K562 (cell line): ENCODE measurements around the gene GPSM3. TPM values are rescaled to one million over a fixed set of nuclear protein-coding genes. Genes with fewer than 3 reads are reported as not detected.

ENCODE experiments used
- CHD1 ChIP-seq: fragments of 200-600 bp; sonication (generic); IDR thresholded peaks from one replicate; pipeline ENCODE4 v1.6.1; 2012; ENCODE audit warnings: mild to moderate bottlenecking, moderate library complexity, low read length, inconsistent platforms
- EGR1 ChIP-seq: fragments of 450-650 bp; conservative IDR thresholded peaks from 2 replicates; pipeline ENCODE4 v1.6.1; 2017; ENCODE audit warnings: mild to moderate bottlenecking
- NR2F6 ChIP-seq: fragments of 450-650 bp; formaldehyde crosslinking; IDR thresholded peaks from 2 replicates; pipeline ENCODE4 v1.4.0; 2020; ENCODE audit warnings: mild to moderate bottlenecking
- SMARCA4 ChIP-seq: fragments of 450-650 bp; IDR thresholded peaks from 2 replicates; pipeline ENCODE4 v1.6.1; 2016
- TAF1 ChIP-seq: IDR thresholded peaks from 2 replicates; pipeline ENCODE4 v1.6.1; 2011; ENCODE audit warnings: mild to moderate bottlenecking, low read length, moderate library complexity; ENCODE audit not compliant: insufficient read depth, control insufficient read depth, severe bottlenecking; ENCODE audit errors: extremely low read depth
- TAL1 ChIP-seq: fragments of 450-650 bp; IDR thresholded peaks from 2 replicates; pipeline ENCODE4 v1.6.1; 2016; ENCODE audit warnings: mild to moderate bottlenecking
- ZNF12 ChIP-seq: sonication (generic); formaldehyde crosslinking; IDR thresholded peaks from 2 replicates; pipeline ENCODE4 v1.4.0; 2020; ENCODE audit warnings: mild to moderate bottlenecking, missing genetic modification reagents
- polyA plus RNA-seq, 8 experiments: library from polyadenylated mRNA; depleted of rRNA in 4 of 8; stranded (reverse) in 5 of 8; unstranded in 3 of 8; fragments of >200 nt; fragmentation: Nextera tagmentation in 2 of 8; fragmentation: Illumina TruSeq in 1 of 8; extraction: Ambion mirVana in 2 of 8; extraction: Trizol in 1 of 8; gene quantifications; 2 replicates each; pipeline versions ENCODE4 v1.2.1 to v1.2.3, GENCODE V29; 2011 to 2014; ENCODE audit warnings: inconsistent platforms in 1 of 8, missing spikeins in 1 of 8
- total RNA-seq, 7 experiments: library from RNA; depleted of rRNA in 6 of 7; stranded (reverse); fragments of >200 nt in 6 of 7; fragmentation: Illumina TruSeq in 2 of 7; extraction: Trizol in 2 of 7; gene quantifications; 2 replicates each; pipeline versions ENCODE4 v1.2.1 to v1.2.3, GENCODE V29; 2011 to 2021; ENCODE audit warnings: low replicate concordance in 1 of 7
- TF ChIP-seq, protein P1 (sequence below), 2 experiments: fragments of 450-650 bp; IDR thresholded peaks; 2 replicates each; pipeline ENCODE4 v1.6.1; 2016
- TF ChIP-seq, protein P2 (sequence below), 3 experiments: IDR thresholded peaks in 2 of 3; conservative IDR thresholded peaks in 1 of 3; 2 replicates each; pipeline ENCODE4 v1.5.1; 2011 to 2012; ENCODE audit warnings: low read length in 3 of 3, mild to moderate bottlenecking in 3 of 3, control low read depth in 2 of 3, improper control_type of control experiment in 1 of 3, inconsistent platforms in 1 of 3, low read depth in 1 of 3, mixed read lengths in 1 of 3, moderate library complexity in 1 of 3; ENCODE audit not compliant: insufficient read depth in 2 of 3
- TF ChIP-seq, protein P3 (sequence below): conservative IDR thresholded peaks from 2 replicates; pipeline ENCODE4 v1.6.1; 2011; ENCODE audit warnings: low read depth, mild to moderate bottlenecking, low read length; ENCODE audit not compliant: control insufficient read depth
- TF ChIP-seq, protein P4 (sequence below), 2 experiments: fragments of 450-650 bp; conservative IDR thresholded peaks; 2 replicates each; pipeline ENCODE4 v1.6.1; 2017; ENCODE audit warnings: mild to moderate bottlenecking in 2 of 2, moderate library complexity in 2 of 2
- TF ChIP-seq, protein P5 (sequence below): IDR thresholded peaks from 2 replicates; pipeline ENCODE4 v1.6.1; 2011; ENCODE audit not compliant: insufficient read length; ENCODE audit errors: extremely low read depth
- TF ChIP-seq, protein P6 (sequence below): sonication (generic); formaldehyde crosslinking; IDR thresholded peaks from 2 replicates; pipeline ENCODE4 v1.4.0; 2020; ENCODE audit warnings: mild to moderate bottlenecking, missing genetic modification reagents

Gene GPSM3
- total and polyA plus RNA-seq, 9 of the 15 experiments (the other 6 are each of a cell fraction or from before 2014, with no cell fraction given): 5.3 to 42.6 (median 24.4) TPM

DNA sequence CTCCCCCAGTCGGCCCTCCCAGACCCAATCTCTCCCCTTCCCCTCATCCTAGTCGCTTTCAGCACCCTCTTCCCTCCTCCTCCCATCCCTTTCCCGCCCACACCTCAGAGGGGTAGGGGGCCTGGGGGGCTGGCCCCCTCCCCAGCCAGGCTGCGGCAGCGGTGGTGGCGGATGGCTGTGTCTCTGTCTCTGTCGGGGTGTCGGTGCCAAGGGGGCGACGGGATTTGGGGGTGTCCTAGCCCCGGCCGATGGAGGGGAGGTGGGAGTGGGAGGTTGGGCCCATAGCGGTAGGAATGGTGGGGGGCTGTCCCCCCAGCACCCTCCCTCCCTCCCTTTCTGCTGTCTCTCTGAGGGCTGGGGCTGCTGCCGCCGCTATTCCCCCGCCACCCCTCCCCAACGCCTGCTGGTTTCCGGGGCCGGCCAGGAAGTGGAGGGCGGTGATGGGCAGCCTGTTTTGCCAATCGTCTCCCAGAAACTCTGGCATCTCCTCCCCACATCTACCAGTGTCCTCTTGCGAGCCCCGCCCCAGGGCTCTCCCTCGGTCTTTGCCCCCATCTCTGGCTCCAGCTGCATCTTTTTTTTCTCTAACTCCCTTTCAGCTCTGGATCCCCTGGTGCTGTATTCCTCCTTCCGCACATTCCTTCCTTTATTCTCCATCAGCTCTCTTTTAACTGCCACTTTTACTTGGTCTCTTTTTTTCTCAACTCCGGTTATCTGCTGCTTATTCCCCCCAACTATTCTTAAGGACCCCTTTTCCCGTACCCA is 16.6 kb downstream of the GPSM3 start, which contains the start of gene AGPAT1 (continued):
- TF ChIP-seq, protein P1, sequence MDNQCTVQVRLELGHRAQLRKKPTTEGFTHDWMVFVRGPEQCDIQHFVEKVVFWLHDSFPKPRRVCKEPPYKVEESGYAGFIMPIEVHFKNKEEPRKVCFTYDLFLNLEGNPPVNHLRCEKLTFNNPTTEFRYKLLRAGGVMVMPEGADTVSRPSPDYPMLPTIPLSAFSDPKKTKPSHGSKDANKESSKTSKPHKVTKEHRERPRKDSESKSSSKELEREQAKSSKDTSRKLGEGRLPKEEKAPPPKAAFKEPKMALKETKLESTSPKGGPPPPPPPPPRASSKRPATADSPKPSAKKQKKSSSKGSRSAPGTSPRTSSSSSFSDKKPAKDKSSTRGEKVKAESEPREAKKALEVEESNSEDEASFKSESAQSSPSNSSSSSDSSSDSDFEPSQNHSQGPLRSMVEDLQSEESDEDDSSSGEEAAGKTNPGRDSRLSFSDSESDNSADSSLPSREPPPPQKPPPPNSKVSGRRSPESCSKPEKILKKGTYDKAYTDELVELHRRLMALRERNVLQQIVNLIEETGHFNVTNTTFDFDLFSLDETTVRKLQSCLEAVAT (IDR thresholded peaks at IDR 0.05): peak in 1 of 2 experiments; percentile 87; a peak in 1 of 4 replicates
- TF ChIP-seq, protein P2, sequence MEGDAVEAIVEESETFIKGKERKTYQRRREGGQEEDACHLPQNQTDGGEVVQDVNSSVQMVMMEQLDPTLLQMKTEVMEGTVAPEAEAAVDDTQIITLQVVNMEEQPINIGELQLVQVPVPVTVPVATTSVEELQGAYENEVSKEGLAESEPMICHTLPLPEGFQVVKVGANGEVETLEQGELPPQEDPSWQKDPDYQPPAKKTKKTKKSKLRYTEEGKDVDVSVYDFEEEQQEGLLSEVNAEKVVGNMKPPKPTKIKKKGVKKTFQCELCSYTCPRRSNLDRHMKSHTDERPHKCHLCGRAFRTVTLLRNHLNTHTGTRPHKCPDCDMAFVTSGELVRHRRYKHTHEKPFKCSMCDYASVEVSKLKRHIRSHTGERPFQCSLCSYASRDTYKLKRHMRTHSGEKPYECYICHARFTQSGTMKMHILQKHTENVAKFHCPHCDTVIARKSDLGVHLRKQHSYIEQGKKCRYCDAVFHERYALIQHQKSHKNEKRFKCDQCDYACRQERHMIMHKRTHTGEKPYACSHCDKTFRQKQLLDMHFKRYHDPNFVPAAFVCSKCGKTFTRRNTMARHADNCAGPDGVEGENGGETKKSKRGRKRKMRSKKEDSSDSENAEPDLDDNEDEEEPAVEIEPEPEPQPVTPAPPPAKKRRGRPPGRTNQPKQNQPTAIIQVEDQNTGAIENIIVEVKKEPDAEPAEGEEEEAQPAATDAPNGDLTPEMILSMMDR (IDR thresholded peaks at IDR 0.05 in 2 of 3, conservative IDR thresholded peaks at IDR 0.05 in 1 of 3; ENCODE audit: insufficient read depth in 2 of 3, low read depth in 1 of 3, low read length in 3 of 3): no peak
- TF ChIP-seq, protein P3, sequence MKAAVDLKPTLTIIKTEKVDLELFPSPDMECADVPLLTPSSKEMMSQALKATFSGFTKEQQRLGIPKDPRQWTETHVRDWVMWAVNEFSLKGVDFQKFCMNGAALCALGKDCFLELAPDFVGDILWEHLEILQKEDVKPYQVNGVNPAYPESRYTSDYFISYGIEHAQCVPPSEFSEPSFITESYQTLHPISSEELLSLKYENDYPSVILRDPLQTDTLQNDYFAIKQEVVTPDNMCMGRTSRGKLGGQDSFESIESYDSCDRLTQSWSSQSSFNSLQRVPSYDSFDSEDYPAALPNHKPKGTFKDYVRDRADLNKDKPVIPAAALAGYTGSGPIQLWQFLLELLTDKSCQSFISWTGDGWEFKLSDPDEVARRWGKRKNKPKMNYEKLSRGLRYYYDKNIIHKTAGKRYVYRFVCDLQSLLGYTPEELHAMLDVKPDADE: no peak; the same call in 1 of the 2 replicates
- peak; percentile 54 for TF ChIP-seq TAF1
- TF ChIP-seq, protein P4, sequence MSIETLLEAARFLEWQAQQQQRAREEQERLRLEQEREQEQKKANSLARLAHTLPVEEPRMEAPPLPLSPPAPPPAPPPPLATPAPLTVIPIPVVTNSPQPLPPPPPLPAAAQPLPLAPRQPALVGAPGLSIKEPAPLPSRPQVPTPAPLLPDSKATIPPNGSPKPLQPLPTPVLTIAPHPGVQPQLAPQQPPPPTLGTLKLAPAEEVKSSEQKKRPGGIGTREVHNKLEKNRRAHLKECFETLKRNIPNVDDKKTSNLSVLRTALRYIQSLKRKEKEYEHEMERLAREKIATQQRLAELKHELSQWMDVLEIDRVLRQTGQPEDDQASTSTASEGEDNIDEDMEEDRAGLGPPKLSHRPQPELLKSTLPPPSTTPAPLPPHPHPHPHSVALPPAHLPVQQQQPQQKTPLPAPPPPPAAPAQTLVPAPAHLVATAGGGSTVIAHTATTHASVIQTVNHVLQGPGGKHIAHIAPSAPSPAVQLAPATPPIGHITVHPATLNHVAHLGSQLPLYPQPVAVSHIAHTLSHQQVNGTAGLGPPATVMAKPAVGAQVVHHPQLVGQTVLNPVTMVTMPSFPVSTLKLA (conservative IDR thresholded peaks at IDR 0.05): 0 out of 4 replicates have a peak, but pooled peaks of 1 of the 2 experiments have one; percentile 32
- no peak for TF ChIP-seq ZNF12
- TF ChIP-seq, protein P5, sequence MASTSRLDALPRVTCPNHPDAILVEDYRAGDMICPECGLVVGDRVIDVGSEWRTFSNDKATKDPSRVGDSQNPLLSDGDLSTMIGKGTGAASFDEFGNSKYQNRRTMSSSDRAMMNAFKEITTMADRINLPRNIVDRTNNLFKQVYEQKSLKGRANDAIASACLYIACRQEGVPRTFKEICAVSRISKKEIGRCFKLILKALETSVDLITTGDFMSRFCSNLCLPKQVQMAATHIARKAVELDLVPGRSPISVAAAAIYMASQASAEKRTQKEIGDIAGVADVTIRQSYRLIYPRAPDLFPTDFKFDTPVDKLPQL: no peak
- TF ChIP-seq CHD1: peak; percentile 66
- TF ChIP-seq TAL1: no peak; the same call in 1 of the 2 replicates
- peak; percentile 37; the same call in 1 of the 2 replicates for TF ChIP-seq EGR1
- peak; percentile 38 for TF ChIP-seq SMARCA4
- TF ChIP-seq, protein P6, sequence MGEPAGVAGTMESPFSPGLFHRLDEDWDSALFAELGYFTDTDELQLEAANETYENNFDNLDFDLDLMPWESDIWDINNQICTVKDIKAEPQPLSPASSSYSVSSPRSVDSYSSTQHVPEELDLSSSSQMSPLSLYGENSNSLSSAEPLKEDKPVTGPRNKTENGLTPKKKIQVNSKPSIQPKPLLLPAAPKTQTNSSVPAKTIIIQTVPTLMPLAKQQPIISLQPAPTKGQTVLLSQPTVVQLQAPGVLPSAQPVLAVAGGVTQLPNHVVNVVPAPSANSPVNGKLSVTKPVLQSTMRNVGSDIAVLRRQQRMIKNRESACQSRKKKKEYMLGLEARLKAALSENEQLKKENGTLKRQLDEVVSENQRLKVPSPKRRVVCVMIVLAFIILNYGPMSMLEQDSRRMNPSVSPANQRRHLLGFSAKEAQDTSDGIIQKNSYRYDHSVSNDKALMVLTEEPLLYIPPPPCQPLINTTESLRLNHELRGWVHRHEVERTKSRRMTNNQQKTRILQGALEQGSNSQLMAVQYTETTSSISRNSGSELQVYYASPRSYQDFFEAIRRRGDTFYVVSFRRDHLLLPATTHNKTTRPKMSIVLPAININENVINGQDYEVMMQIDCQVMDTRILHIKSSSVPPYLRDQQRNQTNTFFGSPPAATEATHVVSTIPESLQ (CRISPR knock-in tag): no peak
- no peak for TF ChIP-seq NR2F6 (CRISPR knock-in tag)
